Thoracic aorta (tissue), 2 donors: ENCODE data around the gene EMC7. TPM values are rescaled to one million over a fixed set of nuclear protein-coding genes. Genes with fewer than 3 reads are reported as not detected.

Experiments used
- ATAC-seq: fragments of 150-250 bp; one replicate; pipeline ENCODE4 v1.8.0; 2017; ENCODE audit warnings: low read depth; ENCODE audit not compliant: insufficient number of reproducible peaks, low FRiP score
- DNase-seq: peaks from one replicate; pipeline ENCODE4 v3.0.0-alpha.2; 2020; ENCODE audit warnings: low spot score
- H3K27ac ChIP-seq, 2 donors: fragments of 200-600 bp; sonication (generic); 1 replicate in 1 of 2; 2 replicates in 1 of 2; pipeline ENCODE4 v1.5.1; 2016; ENCODE audit warnings: mild to moderate bottlenecking in 2 of 2, moderate library complexity in 2 of 2
- H3K27me3 ChIP-seq: fragments of 200-600 bp; sonication (generic); replicated peaks from 2 replicates; pipeline ENCODE4 v1.6.0; 2016; ENCODE audit warnings: mild to moderate bottlenecking; ENCODE audit not compliant: insufficient read depth
- H3K36me3 ChIP-seq: fragments of 200-600 bp; sonication (generic); one replicate; pipeline ENCODE4 v1.5.1; 2016
- H3K4me1 ChIP-seq, 2 donors: fragments of 200-600 bp; sonication (generic); 1 replicate in 1 of 2; 2 replicates in 1 of 2; pipeline versions ENCODE4 v1.5.1 to v1.6.0; 2016; ENCODE audit warnings: low read depth in 2 of 2, mild to moderate bottlenecking in 1 of 2; ENCODE audit not compliant: control insufficient read depth in 1 of 2
- H3K4me3 ChIP-seq: fragments of 200-600 bp; sonication (generic); 2 replicates; pipeline ENCODE4 v1.5.1; 2016; ENCODE audit warnings: mild to moderate bottlenecking
- H3K9me3 ChIP-seq: fragments of 200-600 bp; sonication (generic); 2 replicates; pipeline ENCODE4 v1.5.1; 2016
- CTCF ChIP-seq: fragments of 200-600 bp; sonication (generic); IDR thresholded peaks from one replicate; pipeline ENCODE4 v1.5.1; 2019; ENCODE audit warnings: antibody characterized with exemption
- total RNA-seq, 2 donors: library from RNA; depleted of rRNA; stranded (reverse); fragments of >200 nt; gene quantifications; one replicate each; pipeline versions ENCODE4 v1.1.0 to v1.2.3, GENCODE V29; 2016

Gene EMC7
- total RNA-seq, 2 donors from 2014 or later = 38.0 to 49.0 TPM

GRCh38 chr15:34119291-34119690, 17.6 kb upstream of the EMC7 start:
- Histone ChIP-seq H3K27ac (no peak overlapping the region), H3K4me1 (no peaks in the 10 kb centered on the region), H3K36me3 (no peaks in the 10 kb centered on the region), H3K4me3 (no peak overlapping the region), H3K27me3 (no peaks in the 10 kb centered on the region), H3K9me3 (no peaks in the 10 kb centered on the region)
- ATAC-seq (no peak), DNase-seq (no peak)
- no peak for TF ChIP-seq CTCF

GRCh38 chr15:34116620-34117019, 15.0 kb upstream of the EMC7 start:
- no peaks in the 10 kb centered on the region for H3K36me3 ChIP-seq
- no peaks in the 10 kb centered on the region for H3K4me1 ChIP-seq
- no peaks in the 10 kb centered on the region for H3K27me3 ChIP-seq
- no peak for TF ChIP-seq CTCF
- no peak overlapping the region for H3K4me3 ChIP-seq
- ATAC-seq (no peak), DNase-seq (no peak)
- no peak overlapping the region for H3K27ac ChIP-seq
- H3K9me3 ChIP-seq = no peaks in the 10 kb centered on the region

- H3K36me3 ChIP-seq = no peaks in the 10 kb centered on the region
- no peaks in the 10 kb centered on the region for H3K4me1 ChIP-seq
- H3K27ac ChIP-seq = no peak overlapping the region
- no peaks in the 10 kb centered on the region for H3K9me3 ChIP-seq
- no peaks in the 10 kb centered on the region for H3K27me3 ChIP-seq
- DNase-seq (no peak), ATAC-seq (no peak)
- TF ChIP-seq CTCF = no peak
- no peak overlapping the region for H3K4me3 ChIP-seq
Observed at GRCh38 chr15:34114739-34115138, 13.1 kb upstream of the EMC7 start.

GRCh38 chr15:34114215-34114614, 12.6 kb upstream of the EMC7 start:
- DNase-seq (no peak), ATAC-seq (no peak)
- no peaks in the 10 kb centered on the region for H3K4me1 ChIP-seq
- H3K27ac ChIP-seq = no peak overlapping the region
- no peaks in the 10 kb centered on the region for H3K9me3 ChIP-seq
- no peaks in the 10 kb centered on the region for H3K36me3 ChIP-seq
- no peak overlapping the region for H3K4me3 ChIP-seq
- H3K27me3 ChIP-seq = no peaks in the 10 kb centered on the region
- TF ChIP-seq CTCF = no peak

- no peak for DNase-seq
Observed at GRCh38 chr15:34111488-34111887, 9.8 kb upstream of the EMC7 start.

More at GRCh38 chr15:34111488-34111887, 9.8 kb upstream of the EMC7 start:
- ATAC-seq = no peak
- no peak overlapping the region for H3K27ac ChIP-seq
- no peak overlapping the region for H3K4me3 ChIP-seq
- TF ChIP-seq CTCF = no peak
- H3K27me3 ChIP-seq = no peaks in the 10 kb centered on the region
- no peaks in the 10 kb centered on the region for H3K4me1 ChIP-seq
- H3K9me3 ChIP-seq = no peaks in the 10 kb centered on the region
- no peaks in the 10 kb centered on the region for H3K36me3 ChIP-seq
